DMS153 treated with DMSO at 0.1 percent for 48 hours (cell line): ENCODE data around the gene PADI4.

ENCODE experiments used
- DNase-seq: peaks from one replicate; lab custom pipeline; 2025; ENCODE audit not compliant: unreplicated experiment; lab: John Stamatoyannopoulos, UW

Gene PADI4, protein sequence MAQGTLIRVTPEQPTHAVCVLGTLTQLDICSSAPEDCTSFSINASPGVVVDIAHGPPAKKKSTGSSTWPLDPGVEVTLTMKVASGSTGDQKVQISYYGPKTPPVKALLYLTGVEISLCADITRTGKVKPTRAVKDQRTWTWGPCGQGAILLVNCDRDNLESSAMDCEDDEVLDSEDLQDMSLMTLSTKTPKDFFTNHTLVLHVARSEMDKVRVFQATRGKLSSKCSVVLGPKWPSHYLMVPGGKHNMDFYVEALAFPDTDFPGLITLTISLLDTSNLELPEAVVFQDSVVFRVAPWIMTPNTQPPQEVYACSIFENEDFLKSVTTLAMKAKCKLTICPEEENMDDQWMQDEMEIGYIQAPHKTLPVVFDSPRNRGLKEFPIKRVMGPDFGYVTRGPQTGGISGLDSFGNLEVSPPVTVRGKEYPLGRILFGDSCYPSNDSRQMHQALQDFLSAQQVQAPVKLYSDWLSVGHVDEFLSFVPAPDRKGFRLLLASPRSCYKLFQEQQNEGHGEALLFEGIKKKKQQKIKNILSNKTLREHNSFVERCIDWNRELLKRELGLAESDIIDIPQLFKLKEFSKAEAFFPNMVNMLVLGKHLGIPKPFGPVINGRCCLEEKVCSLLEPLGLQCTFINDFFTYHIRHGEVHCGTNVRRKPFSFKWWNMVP

DNA sequence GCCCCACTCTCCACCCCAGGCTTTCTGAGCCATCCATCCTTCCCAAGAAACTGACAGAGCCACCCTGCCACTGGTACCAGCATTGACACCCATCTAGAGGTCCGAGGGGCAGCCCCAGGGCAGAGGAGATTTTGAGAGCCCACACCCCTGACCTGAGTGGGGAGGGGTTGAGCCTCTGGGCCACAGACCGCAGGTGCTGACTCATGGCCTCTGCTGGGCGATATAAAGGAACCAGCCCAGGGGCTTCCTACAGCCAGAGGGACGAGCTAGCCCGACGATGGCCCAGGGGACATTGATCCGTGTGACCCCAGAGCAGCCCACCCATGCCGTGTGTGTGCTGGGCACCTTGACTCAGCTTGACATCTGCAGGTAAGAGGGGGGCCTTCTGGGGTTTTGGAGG lies at the start of gene PADI4:
Gene PADI4 (plus strand): TSS at position 252 of the 400 bp plus-strand sequence. CDS start 26 bp downstream, at position 278.
- DNase-seq: no peak

DNA sequence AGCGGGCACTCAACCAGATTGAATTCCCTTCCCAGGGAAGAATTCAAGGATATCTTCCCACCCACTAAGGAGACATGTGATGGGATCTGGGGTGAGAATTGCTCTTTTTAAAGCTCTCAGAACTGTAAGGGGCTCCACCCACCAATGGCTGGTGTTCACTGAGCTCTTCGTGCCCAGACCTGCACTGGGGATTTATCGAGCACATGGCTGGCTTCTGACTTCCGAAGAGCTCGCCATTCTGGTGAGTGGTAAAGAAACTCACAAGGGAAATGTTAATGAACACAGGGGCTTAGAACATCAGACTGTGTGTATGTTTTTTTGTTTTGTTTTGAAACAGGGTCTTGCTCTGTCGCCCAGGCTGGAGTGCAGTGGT lies 49.3 kb upstream of the PADI4 start:
- DNase-seq: no peak

DNA sequence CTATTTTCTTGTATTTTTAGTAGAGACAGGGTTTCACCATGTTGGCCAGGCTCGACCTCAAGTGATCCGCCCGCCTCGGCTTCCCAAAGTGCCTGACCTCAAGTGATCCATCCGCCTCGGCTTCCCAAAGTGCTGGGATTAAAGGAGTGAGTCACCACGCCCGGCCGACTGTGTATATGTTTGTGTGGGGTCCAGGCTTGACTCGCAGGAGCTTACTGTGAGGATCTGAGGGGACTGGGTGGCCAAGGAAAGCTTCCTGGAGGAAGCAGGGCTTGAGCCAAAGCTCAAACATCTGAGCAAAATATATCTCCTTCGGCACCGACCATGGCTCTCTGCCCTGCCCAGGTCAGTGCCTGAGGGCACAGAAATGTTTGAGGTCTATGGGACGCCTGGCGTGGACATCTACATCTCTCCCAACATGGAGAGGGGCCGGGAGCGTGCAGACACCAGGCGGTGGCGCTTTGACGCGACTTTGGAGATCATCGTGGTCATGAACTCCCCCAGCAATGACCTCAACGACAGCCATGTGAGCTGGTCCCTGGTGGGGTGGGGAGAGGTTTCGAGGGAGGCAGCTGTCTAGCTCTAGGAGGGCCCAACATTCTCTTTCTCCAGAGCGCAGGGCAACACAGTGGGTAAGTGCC lies 48.6 kb upstream of the PADI4 start:
- no peak for DNase-seq

DNA sequence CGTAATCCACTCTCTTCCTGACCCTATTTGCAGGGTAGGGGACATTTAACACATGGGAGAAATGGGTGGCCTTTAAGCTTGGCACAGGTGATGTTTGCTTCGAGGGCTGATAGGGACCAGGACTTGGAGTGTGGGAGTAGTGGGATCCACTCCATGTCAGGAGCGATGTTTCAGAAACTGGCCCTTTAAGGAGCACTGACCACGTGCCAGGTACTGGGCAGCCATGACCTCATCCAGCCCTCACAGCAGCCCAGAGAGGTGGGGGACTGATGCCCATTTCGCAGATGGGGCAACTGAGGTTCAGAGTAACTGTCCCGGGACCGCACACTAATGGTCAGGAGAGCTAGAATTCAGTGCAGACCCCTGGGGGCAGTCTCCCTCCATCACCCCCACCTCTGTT lies 47.7 kb upstream of the PADI4 start:
- no peak for DNase-seq

DNA sequence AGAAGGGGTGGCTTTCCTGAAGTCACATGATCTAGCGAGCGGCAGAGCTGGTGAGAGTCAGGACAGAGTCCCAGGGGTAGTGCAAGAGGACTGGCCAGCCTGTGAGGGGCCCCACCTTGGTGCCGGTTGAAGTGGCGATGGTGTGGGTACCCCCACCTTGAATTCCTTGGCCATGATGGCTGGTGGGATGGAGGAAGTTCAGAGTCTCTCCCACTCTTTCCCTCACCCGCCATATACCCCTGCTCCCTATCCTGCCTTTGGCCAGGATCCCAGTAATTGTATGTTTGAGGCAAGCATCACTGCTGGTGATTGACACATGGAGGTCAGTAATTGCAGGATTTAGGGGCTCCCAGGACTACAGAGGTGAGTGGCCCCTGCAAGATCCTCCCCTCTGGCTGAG lies 47.3 kb upstream of the PADI4 start:
- no peak for DNase-seq

DNA sequence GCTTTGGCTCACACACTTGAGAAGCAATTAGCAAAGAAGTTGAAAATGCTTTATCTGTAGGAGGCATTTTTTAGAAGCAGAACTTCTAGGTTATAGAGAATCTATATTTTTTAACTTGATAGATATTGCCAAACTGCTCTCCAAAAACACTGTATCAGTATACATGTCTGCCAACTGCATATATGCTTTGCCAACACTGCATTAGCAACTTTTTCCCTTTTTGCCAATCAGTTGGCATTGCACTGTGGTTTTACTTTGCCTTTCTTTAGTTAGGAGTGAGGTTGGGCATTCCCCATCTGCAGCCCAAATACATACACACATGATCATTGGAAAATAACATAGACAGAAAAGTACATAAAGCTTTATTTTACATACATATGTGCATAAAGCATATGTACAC lies 44.1 kb upstream of the PADI4 start:
- no peak for DNase-seq

DNA sequence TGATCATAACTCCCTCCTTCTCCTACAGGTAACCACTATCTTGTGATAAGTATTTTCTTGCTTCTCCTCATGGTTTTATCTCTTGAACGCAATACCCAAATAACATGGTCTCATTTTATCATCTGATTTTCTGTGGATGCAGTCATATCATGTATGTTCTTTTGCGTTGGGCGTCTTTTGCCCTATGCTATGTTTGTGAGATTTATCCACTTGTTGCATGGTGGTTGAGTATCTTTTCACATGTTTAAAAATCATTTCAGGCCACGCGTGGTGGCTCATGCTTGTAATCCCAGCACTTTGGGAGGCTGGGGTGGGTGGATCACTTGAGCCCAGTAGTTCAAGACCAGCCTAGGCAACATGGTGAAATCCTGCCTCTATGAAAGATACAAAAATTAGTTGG lies 43.5 kb upstream of the PADI4 start:
- no peak for DNase-seq

DNA sequence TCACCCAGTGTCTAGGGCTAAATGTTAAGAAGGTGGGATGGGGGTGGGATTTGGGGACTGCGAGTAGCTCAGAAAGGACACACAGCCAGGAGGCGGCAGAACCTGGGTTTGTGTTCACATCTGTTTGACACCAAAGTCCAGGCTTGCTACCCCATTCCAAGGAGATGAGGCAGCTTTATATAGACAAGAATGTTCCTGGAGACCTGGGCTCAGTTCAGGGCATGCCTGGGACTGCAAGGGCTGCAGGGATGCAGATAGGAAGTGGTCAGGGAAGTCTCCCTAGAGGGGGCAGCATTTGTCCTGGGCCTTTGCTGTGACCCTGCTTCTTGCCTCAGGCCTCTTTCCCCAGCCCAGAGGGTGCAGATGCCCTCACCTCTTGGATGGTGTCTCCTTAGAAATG lies 42.8 kb upstream of the PADI4 start:
- DNase-seq: no peak

DNA sequence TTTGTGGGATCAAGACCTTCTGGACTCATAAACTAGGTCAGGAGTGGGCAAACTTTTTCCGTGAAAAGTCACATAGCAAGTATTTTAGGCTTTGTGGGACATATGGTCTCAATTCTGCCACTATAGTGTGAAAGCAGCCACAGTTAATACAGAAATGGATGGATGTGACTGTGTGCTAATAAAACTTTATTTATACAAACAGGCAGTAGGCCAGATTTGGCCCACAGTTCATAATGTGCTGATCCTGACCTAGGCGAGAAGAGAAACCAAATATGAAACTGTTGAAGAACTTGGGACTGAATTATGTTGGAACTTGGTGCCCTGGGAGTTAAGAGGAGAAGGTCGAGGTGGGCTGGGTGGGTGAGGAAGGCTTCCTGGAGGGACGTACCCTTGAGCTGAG lies 42.0 kb upstream of the PADI4 start:
- DNase-seq: no peak

DNA sequence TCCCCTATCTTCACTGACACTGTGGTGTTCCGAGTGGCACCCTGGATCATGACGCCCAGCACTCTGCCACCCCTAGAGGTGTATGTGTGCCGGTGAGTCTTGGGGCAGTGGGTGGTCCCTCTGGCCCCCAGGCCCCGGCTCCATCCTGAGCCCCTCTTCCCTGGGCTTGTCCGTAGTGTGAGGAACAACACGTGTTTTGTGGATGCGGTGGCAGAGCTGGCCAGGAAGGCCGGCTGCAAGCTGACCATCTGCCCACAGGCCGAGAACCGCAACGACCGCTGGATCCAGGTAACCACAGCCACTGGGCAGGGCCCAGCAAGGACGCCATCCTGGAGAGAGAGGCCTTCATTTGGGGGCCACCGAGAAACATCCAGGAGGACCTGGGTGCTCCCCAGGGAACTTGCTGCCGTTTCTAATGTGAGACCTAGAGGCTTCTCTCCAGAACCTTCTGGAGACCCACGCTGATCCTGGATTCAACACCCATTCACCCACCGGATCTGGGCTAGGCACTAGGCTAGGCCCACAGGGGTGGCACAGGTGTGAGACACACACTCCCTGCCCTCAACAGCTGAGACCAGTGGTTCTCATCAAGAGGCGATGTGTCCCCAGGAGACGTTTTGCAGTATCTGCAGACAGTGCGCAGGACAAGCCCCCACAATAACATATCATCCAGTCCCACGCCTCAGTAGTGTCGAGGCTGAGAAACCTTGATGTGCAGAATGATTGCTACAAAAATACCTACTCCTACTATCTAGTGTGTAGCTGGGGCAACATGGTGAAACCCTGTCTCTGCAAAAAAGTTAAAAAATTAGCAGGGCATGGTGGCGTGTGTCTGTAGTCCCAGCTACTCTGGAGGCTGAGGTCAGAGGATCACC lies 36.9 kb upstream of the PADI4 start:
- DNase-seq: no peak

DNA sequence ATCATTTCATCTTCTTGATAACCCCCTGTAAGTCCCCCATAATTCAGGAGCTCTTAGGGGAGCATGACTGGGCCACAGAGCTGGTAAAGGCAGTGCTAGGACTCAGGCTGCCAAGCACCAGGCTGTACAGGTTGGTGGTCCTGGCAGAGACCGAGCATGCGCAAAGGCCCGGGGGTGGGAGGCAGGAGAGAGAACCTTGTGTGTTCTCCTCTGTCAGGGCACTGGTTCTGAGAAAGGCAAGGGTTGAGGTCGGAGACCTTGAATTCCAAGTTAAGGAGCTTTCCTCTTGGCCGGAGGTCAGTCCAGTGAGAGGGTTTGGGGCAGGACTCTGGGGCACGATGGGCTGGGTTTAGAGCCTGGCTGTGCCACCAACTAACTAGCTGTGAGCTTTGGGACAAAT lies 35.9 kb upstream of the PADI4 start:
- no peak for DNase-seq

DNA sequence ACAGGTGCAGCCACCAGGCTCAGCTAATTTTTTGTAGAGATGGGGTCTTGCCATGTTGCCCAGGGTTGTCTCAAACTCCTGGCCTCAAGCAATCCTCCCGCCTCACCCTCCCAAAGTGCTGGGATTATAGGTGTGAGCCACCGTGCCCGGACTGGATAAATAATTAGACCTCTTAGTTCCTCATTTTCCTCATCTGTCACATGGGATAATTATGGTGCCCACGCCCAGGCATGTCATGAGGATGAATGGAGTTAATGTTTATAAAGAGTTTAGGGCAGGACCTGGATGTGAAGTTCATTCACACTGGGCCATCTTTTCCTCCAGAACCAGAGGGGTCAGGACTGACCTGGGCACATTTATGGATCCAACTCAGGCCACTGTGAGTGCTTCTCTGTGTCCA lies 35.4 kb upstream of the PADI4 start:
- DNase-seq: no peak

DNA sequence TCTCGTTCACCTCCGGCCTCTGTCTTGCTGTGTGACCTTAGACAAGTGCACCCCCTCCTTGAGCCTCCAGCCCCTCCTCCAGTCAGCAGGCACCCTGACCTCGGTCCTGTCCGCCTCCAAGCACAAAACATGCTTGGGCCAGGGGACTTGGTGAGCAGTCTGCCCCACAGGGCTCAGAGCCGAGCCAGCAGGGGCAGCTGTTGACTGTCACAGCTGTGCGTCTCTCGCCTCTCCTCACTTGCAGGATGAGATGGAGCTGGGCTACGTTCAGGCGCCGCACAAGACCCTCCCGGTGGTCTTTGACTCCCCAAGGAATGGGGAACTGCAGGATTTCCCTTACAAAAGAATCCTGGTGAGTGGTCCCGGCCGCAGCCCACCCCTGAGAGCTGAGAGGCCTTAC lies 34.9 kb upstream of the PADI4 start:
- no peak for DNase-seq

DNA sequence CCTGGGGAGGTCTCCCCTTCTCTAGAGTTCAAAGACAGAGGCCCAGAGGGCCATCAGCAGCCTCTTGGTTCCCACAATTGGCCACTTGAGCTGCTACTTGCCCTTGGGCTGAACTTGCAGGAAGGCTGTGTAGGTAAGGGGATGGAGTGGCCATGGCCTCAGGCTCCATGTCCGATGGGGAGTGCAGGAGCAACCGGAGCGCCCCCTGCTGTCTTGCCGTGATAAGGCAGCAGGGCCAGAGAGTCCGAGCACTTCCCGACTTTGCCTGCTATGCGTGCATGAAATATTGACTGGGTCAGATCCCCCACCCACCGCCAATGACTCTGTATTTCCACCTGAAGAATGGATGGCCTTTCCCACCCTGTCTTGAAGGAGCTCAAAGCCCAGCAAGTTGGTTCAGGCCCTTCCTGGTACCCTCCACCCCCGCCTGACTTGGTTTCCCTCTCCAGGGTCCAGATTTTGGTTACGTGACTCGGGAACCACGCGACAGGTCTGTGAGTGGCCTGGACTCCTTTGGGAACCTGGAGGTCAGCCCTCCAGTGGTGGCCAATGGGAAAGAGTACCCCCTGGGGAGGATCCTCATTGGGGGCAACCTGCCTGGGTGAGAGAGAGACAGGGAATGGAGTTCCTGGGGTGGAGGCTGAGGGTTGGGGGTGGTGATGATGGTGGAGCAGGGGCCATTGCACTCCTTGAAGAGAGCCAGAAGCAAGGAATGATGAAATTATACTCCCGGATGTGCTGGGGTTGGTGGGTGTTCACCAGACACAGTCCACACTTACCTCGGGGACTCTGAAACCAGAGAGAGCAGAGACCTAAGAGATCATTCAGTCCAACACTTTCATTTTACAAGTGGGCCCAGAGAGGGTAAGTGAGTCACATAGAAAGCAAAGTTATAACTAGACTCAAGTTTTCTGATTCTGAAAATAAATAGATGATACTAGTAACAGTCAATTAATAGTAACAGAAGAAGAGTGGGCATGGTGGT lies 33.5 kb upstream of the PADI4 start:
- DNase-seq: no peak

DNA sequence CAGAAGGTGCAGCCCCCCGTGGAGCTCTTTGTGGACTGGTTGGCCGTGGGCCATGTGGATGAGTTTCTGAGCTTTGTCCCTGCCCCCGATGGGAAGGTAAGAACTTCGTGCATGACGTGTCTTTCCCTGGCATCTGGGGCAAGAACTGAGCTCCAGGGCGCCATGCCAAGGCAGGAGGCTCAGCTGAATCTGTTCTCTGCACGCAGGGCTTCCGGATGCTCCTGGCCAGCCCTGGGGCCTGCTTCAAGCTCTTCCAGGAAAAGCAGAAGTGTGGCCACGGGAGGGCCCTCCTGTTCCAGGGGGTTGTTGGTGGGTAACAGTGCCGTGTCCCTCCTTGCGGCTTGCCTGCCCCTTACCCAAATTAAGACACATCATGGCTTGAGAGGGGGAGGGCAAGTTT lies 31.4 kb upstream of the PADI4 start:
- DNase-seq: no peak

DNA sequence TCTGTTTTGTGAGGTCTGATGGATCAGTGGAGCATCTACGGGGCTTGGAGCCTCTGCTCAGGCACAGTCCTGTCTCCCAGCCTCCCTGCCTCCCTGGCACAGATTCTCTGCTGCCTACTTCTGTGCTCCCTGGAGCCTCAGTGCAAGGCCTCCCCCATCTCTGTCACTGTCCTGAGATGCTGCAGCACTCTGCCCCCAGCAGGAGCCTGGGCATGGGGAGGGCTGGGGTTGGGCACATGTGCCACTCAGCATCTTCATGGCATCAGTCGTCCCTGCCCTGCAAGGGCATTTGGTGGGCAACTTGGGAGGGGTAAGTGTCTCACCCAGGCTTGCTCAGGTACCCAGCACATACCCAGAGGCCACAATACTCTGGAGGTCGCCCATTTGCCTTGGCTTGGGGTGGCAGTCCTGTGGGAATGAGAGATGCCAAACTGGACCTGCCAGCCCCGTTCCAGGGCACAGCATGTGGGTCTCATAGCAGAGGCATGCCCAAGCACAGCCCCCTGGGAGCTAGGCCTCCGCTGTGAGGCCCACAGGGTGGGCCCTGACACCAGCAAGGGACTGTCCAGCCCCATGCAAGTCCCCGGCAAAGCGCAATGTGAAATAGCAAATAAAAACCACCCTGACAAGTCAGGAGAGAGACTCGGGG lies 30.4 kb upstream of the PADI4 start:
- DNase-seq: no peak

DNA sequence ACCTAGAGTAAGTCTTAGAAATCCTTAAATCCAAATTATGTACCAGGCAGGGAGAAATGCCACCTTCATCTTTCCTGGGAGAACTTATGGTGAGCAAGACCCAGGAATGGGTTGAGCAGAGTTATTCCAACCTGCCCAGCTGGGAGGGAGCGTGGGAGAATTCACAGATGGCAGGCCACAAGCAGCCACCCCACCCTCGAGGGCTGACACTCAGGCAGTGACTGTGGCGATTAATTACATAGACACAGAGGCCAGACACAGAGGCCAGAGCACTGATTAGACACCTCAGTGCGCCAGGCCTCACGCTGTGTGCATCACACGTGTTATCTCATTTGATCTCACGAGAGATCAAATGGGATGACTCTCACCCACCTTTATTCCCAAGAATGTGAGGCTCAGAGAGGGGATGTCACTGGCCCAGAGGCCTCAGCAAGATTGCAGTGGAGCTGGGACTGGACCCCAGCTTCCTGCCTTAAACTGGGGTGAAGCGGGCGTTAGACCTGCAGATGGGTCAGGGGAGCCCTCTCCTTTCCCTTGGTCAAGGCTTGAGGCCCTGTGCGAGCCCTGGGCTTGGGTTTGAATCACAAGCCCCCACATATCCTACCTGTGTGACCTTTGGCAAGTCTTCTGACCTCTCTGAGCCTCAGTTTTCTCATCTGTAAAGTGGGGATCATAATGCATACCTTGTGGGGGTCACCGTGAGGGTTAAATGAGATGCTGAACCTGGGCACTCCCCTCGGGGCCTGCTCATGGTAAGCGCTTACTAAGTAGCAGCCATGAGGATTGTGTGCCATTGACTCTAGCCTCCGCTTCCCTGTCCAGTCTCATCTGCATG lies 28.8 kb upstream of the PADI4 start:
- no peak for DNase-seq

DNA sequence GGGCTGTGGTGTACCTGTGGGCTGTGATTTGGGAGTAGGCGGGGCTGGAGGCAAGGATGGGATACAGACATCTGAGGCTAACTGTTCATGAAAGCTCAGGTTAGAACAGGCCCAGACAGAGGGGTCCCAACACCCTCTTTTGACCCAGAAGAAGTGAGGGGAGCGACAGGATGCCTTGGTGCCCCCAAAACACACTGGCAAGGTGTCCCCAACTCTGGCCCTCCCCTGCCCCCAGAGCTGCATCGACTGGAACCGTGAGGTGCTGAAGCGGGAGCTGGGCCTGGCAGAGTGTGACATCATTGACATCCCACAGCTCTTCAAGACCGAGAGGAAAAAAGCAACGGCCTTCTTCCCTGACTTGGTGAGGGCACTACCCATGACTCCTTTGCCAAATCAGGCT lies 27.6 kb upstream of the PADI4 start:
- DNase-seq: no peak

DNA sequence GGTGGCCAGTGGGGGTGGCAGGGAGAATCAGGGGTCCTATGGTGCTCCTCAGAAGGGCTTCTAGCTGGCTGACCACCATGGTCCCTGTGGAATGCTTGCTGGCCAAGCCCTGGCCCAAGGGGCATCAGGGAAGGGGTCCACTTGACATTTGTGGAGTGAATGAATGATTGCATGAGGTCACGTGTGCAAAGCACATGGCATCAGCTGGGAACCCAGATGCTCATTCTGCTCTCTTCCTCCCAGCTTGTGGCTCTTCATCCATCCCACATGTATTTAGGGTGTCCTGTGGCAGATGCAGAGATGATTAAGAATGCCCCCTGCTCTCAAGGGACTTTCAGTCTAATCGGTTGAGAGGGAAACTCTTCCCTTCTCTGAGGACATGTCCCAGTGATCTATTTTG lies 27.1 kb upstream of the PADI4 start:
- DNase-seq: no peak
